GM12872 (cell line): ENCODE data around the gene TEAD3.
A peak's percentile ranks its signal among the peaks of the same experiment; 100 is the strongest.

Source experiments
- TF ChIP-seq, protein P1 (sequence below): IDR thresholded peaks from 3 replicates; pipeline ENCODE4 v1.5.1; 2011; ENCODE audit warnings: low read depth, mild to moderate bottlenecking, low read length, moderate library complexity; ENCODE audit not compliant: insufficient read depth

Gene TEAD3

GRCh38 chr6:35469751-35470662 lies 26.9 kb downstream of the TEAD3 start:
- TF ChIP-seq, protein P1, sequence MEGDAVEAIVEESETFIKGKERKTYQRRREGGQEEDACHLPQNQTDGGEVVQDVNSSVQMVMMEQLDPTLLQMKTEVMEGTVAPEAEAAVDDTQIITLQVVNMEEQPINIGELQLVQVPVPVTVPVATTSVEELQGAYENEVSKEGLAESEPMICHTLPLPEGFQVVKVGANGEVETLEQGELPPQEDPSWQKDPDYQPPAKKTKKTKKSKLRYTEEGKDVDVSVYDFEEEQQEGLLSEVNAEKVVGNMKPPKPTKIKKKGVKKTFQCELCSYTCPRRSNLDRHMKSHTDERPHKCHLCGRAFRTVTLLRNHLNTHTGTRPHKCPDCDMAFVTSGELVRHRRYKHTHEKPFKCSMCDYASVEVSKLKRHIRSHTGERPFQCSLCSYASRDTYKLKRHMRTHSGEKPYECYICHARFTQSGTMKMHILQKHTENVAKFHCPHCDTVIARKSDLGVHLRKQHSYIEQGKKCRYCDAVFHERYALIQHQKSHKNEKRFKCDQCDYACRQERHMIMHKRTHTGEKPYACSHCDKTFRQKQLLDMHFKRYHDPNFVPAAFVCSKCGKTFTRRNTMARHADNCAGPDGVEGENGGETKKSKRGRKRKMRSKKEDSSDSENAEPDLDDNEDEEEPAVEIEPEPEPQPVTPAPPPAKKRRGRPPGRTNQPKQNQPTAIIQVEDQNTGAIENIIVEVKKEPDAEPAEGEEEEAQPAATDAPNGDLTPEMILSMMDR, result no peak

DNA sequence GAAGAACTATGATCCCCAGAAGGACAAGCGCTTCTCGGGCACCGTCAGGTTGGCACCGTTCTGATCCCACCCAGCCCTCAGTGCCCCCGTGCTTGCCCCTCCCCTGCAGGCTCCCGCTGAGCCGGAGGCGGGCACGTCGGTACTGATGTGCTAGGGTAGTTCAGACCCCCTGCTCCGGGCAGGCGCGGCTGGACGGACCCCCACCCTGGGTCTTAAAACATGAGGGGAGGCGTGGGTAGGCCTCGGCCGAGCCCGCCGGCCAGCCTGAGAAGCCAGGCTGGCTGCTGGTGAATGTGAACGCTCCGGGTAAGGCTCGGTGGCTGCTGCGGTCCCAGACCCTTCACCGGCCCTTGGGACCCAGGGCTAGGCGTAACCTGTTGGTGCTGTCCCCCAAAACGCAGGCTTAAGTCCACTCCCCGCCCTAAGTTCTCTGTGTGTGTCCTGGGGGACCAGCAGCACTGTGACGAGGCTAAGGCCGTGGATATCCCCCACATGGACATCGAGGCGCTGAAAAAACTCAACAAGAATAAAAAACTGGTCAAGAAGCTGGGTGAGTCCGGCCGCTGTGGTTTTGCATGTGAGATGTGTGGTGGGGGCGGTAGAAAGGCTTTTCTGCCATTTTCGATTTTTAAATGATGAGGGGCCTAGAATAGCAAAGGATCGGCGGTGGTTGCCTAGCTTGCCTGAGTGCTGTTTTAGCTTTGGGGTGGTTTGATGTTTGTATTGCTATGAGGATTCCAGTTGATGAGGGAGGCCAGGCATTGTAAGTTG lies 27.7 kb downstream of the TEAD3 start:
- TF ChIP-seq, protein P1, result no peak

GRCh38 chr6:35468181-35468979 lies 28.5 kb downstream of the TEAD3 start, which contains the start of gene RPL10A:
Gene RPL10A, plus strand, starts transcription at chr6:35468401. Its CDS starts 34 bp downstream, at chr6:35468435.
- TF ChIP-seq, protein P1, result peak; percentile 98

- TF ChIP-seq, protein P1, result no peak
Measured at GRCh38 chr6:35465646-35466045, 31.2 kb downstream of the TEAD3 start.

- TF ChIP-seq, protein P1, result no peak
Measured at GRCh38 chr6:35463292-35463691, 33.6 kb downstream of the TEAD3 start.

DNA sequence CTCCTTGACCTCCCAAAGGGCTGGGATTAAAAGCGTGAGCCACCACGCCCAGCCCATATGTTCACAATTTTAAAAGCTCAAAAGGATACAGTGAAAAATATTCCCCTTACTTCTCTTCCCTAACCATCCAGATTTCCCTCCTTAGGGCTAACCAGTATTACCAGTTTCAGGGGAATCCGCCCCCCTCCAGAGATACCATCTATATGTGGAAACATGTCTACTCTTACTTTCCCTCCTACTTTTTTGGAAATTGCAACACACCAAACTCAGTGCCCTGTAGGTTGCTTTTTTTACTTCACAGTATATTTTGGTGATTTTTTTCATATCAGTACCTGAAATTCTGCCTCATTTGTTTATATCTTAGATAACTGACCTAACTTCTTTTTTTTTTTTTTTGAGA lies 35.6 kb downstream of the TEAD3 start:
- TF ChIP-seq, protein P1, result no peak
